IMR-90 (cell line): Measurements from ENCODE around the gene DCHS2. TPM values are rescaled to one million over a fixed set of nuclear protein-coding genes. Genes with fewer than 3 reads are reported as not detected.

Source experiments
- ATAC-seq: fragments of 200-7000 bp; cut with Tn5 transposase; 2 replicates; pipeline ENCODE4 v1.9.1; 2020; ENCODE audit warnings: low read depth, mild to moderate bottlenecking, moderate library complexity
- BruUV-seq: library from RNA; stranded (reverse); fragments of 400-500 nt; replicated peaks from 2 replicates; lab custom pipeline; 2021; lab: Mats Ljungman, UMichigan
- CTCF ChIA-PET: fragments of 300-600 bp; formaldehyde crosslinking; extraction: SDS; loops from one replicate; lab custom pipeline; 2021; ENCODE audit warnings: antibody characterized with exemption; lab: Yijun Ruan, JAX
- POLR2A ChIA-PET: fragments of 300-600 bp; sonication (Branson Sonifier 250); formaldehyde crosslinking; loops from one replicate; lab custom pipeline; 2022; ENCODE audit warnings: antibody characterized with exemption; ENCODE audit not compliant: unreplicated experiment; lab: Charles Lee
- DNase-seq: peaks from one replicate; pipeline ENCODE4 v3.0.0; 2013
- H2AFZ ChIP-seq: replicated peaks from 2 replicates; pipeline ENCODE3; 2013; ENCODE audit warnings: low read length, mild to moderate bottlenecking; ENCODE audit not compliant: poor library complexity
- H2AK5ac ChIP-seq: 2 replicates; pipeline ENCODE4 v1.6.1; 2013; ENCODE audit warnings: low read depth, low read length, inconsistent platforms
- H2AK9ac ChIP-seq: replicated peaks from 2 replicates; pipeline ENCODE3; 2013; ENCODE audit warnings: mild to moderate bottlenecking, low read depth, low read length, moderate library complexity; ENCODE audit not compliant: poor library complexity
- H2BK120ac ChIP-seq: 2 replicates; pipeline ENCODE4 v1.6.1; 2013; ENCODE audit warnings: low read depth, low read length, inconsistent platforms
- H2BK15ac ChIP-seq: 3 replicates; pipeline ENCODE4 v1.6.1; 2013; ENCODE audit warnings: low read depth, low read length, inconsistent platforms
- H2BK20ac ChIP-seq: 2 replicates; pipeline ENCODE4 v1.6.1; 2013; ENCODE audit warnings: low read depth, mild to moderate bottlenecking, inconsistent platforms, low read length, moderate library complexity
- H2BK5ac ChIP-seq: 2 replicates; pipeline ENCODE4 v1.6.1; 2013; ENCODE audit warnings: mild to moderate bottlenecking, low read depth, low read length, inconsistent platforms; ENCODE audit not compliant: poor library complexity, severe bottlenecking
- H3K14ac ChIP-seq: replicated peaks from 2 replicates; pipeline ENCODE4 v1.6.1; 2013; ENCODE audit warnings: low read depth, low read length, inconsistent platforms
- H3K18ac ChIP-seq: 2 replicates; pipeline ENCODE4 v1.6.1; 2013; ENCODE audit warnings: low read depth, low read length, control low read depth
- H3K23ac ChIP-seq: 2 replicates; pipeline ENCODE4 v1.6.1; 2013; ENCODE audit warnings: low read depth, low read length, inconsistent platforms
- H3K27ac ChIP-seq: 2 replicates; pipeline ENCODE4 v1.5.1; 2013; ENCODE audit warnings: mild to moderate bottlenecking, control low read depth, low read length; ENCODE audit not compliant: insufficient read depth
- H3K27me3 ChIP-seq: 2 replicates; pipeline ENCODE4 v1.6.1; 2013; ENCODE audit warnings: low read length; ENCODE audit not compliant: control insufficient read depth, insufficient read depth
- H3K36me3 ChIP-seq: 2 replicates; pipeline ENCODE4 v1.6.1; 2013; ENCODE audit warnings: low read length, mixed read lengths; ENCODE audit not compliant: control insufficient read depth, insufficient read depth
- H3K4ac ChIP-seq: 2 replicates; pipeline ENCODE4 v1.6.1; 2013; ENCODE audit warnings: low read depth, low read length, inconsistent platforms
- H3K4me1 ChIP-seq: 2 replicates; pipeline ENCODE4 v1.6.1; 2013; ENCODE audit warnings: low read length, mixed read lengths; ENCODE audit not compliant: control insufficient read depth, insufficient read depth
- H3K4me2 ChIP-seq: 2 replicates; pipeline ENCODE4 v1.6.1; 2013; ENCODE audit warnings: low read depth, mild to moderate bottlenecking, control low read depth, low read length, moderate library complexity
- H3K4me3 ChIP-seq: 2 replicates; pipeline ENCODE4 v1.5.1; 2013; ENCODE audit warnings: low read depth, mild to moderate bottlenecking, control low read depth, low read length, moderate library complexity; ENCODE audit not compliant: insufficient read depth
- H3K56ac ChIP-seq: 2 replicates; pipeline ENCODE4 v1.6.1; 2013; ENCODE audit warnings: low read length, inconsistent platforms; ENCODE audit not compliant: insufficient read depth; ENCODE audit errors: extremely low read depth
- H3K79me1 ChIP-seq, 2 experiments: 2 replicates each; pipeline ENCODE4 v1.6.1; 2013; ENCODE audit warnings: low read length in 2 of 2, inconsistent platforms in 1 of 2, low read depth in 1 of 2
- H3K9ac ChIP-seq: 2 replicates; pipeline ENCODE4 v1.6.1; 2013; ENCODE audit warnings: low read depth, low read length, control low read depth
- H3K9me1 ChIP-seq: 2 replicates; pipeline ENCODE4 v1.6.1; 2013; ENCODE audit warnings: low read length, inconsistent platforms; ENCODE audit not compliant: insufficient read depth
- H3K9me3 ChIP-seq: 2 replicates; pipeline ENCODE4 v1.6.1; 2013; ENCODE audit warnings: low read length; ENCODE audit not compliant: control insufficient read depth, insufficient read depth
- H4K20me1 ChIP-seq: 2 replicates; pipeline ENCODE4 v1.6.1; 2013; ENCODE audit warnings: low read length, inconsistent platforms; ENCODE audit not compliant: insufficient read depth
- H4K5ac ChIP-seq: 2 replicates; pipeline ENCODE4 v1.6.1; 2013; ENCODE audit warnings: mild to moderate bottlenecking, low read depth, low read length, control low read depth
- H4K8ac ChIP-seq, 2 experiments: 2 replicates each; pipeline ENCODE4 v1.6.1; 2013; ENCODE audit warnings: low read depth in 2 of 2, low read length in 2 of 2, control low read depth in 1 of 2, inconsistent platforms in 1 of 2
- H4K91ac ChIP-seq: 2 replicates; pipeline ENCODE4 v1.6.1; 2013; ENCODE audit warnings: low read depth, low read length, inconsistent platforms; ENCODE audit not compliant: insufficient read depth
- BHLHE40 ChIP-seq: fragments of 150-350 bp; IDR thresholded peaks from 2 replicates; pipeline ENCODE4 v1.6.1; 2016; ENCODE audit warnings: mild to moderate bottlenecking, low read depth, low read length
- CEBPB ChIP-seq: IDR thresholded peaks from 2 replicates; pipeline ENCODE4 v1.6.1; 2012; ENCODE audit warnings: low read depth, low read length, improper control_type of control experiment
- MAFK ChIP-seq: IDR thresholded peaks from 2 replicates; pipeline ENCODE4 v1.6.1; 2012; ENCODE audit warnings: low read depth, low read length, improper control_type of control experiment
- NFE2L2 ChIP-seq: fragments of 150-350 bp; IDR thresholded peaks from 2 replicates; pipeline ENCODE4 v1.6.1; 2016; ENCODE audit warnings: low read depth, mild to moderate bottlenecking, low read length
- POLR2A ChIP-seq: IDR thresholded peaks from 2 replicates; pipeline ENCODE4 v1.6.1; 2012; ENCODE audit warnings: mild to moderate bottlenecking, low read depth, low read length
- WGBS, 2 experiments: methylation state at CpG; one replicate each; pipeline versions ENCODE4 v1.1.5 to v1.1.7; 2013; ENCODE audit warnings: missing lambda C conversion rate in 2 of 2; ENCODE audit not compliant: insufficient read length in 1 of 2; ENCODE audit errors: extremely low coverage in 2 of 2; 5-methylcytosine and 5-hydroxymethylcytosine counted together
- dilution Hi-C: fragments of 300-500 bp; cut with HindIII; formaldehyde crosslinking; loops from one replicate; pipeline ENCODE4 v1.14.3; 2018; ENCODE audit warnings: low sequenced_read_pairs; ENCODE audit not compliant: unreplicated experiment
- in situ Hi-C: fragments of 300-500 bp; cut with MboI; formaldehyde crosslinking; loops from 3 replicates; pipeline ENCODE4 v1.14.3; 2019; ENCODE audit warnings: low sequenced_read_pairs, inconsistent platforms, mixed read lengths
- intact Hi-C: fragments of 100-400 bp; cut with micrococcal nuclease; formaldehyde crosslinking; loops from 2 replicates; pipeline ENCODE4 v1.10.0; 2022
- polyA plus RNA-seq, 3 experiments: library from polyadenylated mRNA; depleted of rRNA; stranded (reverse); fragments of >200 nt; gene quantifications; 2 replicates each; pipeline ENCODE4 v1.2.3, GENCODE V29; 2012; ENCODE audit warnings: low replicate concordance in 1 of 3
- total RNA-seq: library from RNA; depleted of rRNA; stranded (reverse); fragments of >200 nt; gene quantifications from 2 replicates; pipeline ENCODE4 v1.2.3, GENCODE V29; 2012

DCHS2 gene
- total and polyA plus RNA-seq, 2 of the 4 experiments (the other 2 are of a cell fraction): not detected

DNA sequence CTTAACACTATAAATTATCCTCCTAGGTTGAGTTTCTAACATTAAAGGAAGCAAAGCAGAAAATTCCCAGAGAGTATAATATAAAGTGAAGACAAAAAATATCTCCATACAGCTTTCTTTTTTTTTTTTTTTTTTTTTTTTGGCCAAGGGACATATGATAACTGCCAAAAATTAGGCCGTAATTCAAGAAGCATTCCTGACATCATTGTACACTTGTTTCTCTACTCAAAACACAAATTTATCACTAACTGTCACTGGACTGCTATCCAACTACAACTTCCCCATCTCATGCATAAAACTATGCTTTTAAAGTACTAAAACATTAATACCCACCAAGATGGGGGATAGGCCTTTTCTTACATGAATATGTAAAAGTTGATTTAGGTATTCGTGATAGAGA lies 77.2 kb downstream of the DCHS2 start:
- no peaks in the 10 kb centered on the region for H4K20me1 ChIP-seq
- H2BK120ac ChIP-seq: no peak overlapping the region
- no peak overlapping the region for H4K8ac ChIP-seq
- no peak overlapping the region for H3K27ac ChIP-seq
- in situ Hi-C loops (no loop called here), intact Hi-C loops (no loop called here), dilution Hi-C loops (no loop called here)
- H2AK9ac ChIP-seq: no peak overlapping the region
- no peaks in the 10 kb centered on the region for H3K9me1 ChIP-seq
- H3K23ac ChIP-seq: no peak overlapping the region
- H2BK5ac ChIP-seq: no peak overlapping the region
- H3K4me3 ChIP-seq: no peak overlapping the region
- H2AFZ ChIP-seq: no peak overlapping the region
- DNase-seq: no peak
- ChIA-PET CTCF (interaction anchor here (0.6 kb wide), 1 partner anchor 136 kb away, joined by 3 read pairs; the partner anchor contains the start of gene PLRG1), POLR2A (interaction anchor here (0.5 kb wide), 1 partner anchor 46 kb away, joined by 5 read pairs; no protein-coding TSS in a partner anchor)
- no peak overlapping the region for H2AK5ac ChIP-seq
- no peaks in the 10 kb centered on the region for H3K9me3 ChIP-seq
- ATAC-seq: no peak
- no peak overlapping the region for H2BK15ac ChIP-seq
- no peak overlapping the region for H4K91ac ChIP-seq
- no peak overlapping the region for H3K18ac ChIP-seq
- H3K9ac ChIP-seq: no peak overlapping the region
- TF ChIP-seq CEBPB (no peak), NFE2L2 (no peak), MAFK (no peak), POLR2A (no peak), BHLHE40 (no peak)
- no peak overlapping the region for H4K5ac ChIP-seq
- H3K27me3 ChIP-seq: no peaks in the 10 kb centered on the region
- no peak overlapping the region for H3K4ac ChIP-seq
- H3K36me3 ChIP-seq: no peaks in the 10 kb centered on the region
- H3K56ac ChIP-seq: no peak overlapping the region
- no peaks in the 10 kb centered on the region for H3K4me1 ChIP-seq
- WGBS, 2 experiments: no CpG with 5 or more reads among the region's 2 CpGs
- no peak overlapping the region for H3K14ac ChIP-seq
- no peak overlapping the region for H3K4me2 ChIP-seq
- BruUV-seq: no TSS peak
- no peak overlapping the region for H2BK20ac ChIP-seq
- no peaks in the 10 kb centered on the region for H3K79me1 ChIP-seq
